Esophagus squamous epithelium (tissue), 4 donors: ENCODE data around the gene ZNF644.

ENCODE experiments used
- CTCF ChIP-seq, 6 experiments: fragments of 450-650 bp in 4 of 6; fragments of 200-600 bp in 2 of 6; sonication (generic) in 2 of 6; IDR thresholded peaks; one replicate each; pipeline ENCODE4 v1.5.1; 2016 to 2019; ENCODE audit warnings: antibody characterized with exemption in 6 of 6, mild to moderate bottlenecking in 4 of 6, moderate library complexity in 4 of 6
- POLR2A ChIP-seq, 4 donors: fragments of 450-650 bp; IDR thresholded peaks; one replicate each; pipeline ENCODE4 v1.6.1; 2017; ENCODE audit warnings: antibody characterized with exemption in 4 of 4, mild to moderate bottlenecking in 4 of 4, moderate library complexity in 3 of 4

- TF ChIP-seq POLR2A (IDR thresholded peaks at IDR 0.05) (no peak), CTCF (IDR thresholded peaks at IDR 0.05) (no peak)
Measured at GRCh38 chr1:90987841-90988240, 34.0 kb downstream of the ZNF644 start.
